HL-60 (cell line): ENCODE data around the gene SASH3.

Experiments used
- DNase-seq, 2 experiments: peaks; one replicate each; pipeline ENCODE4 v3.0.0-alpha.2; 2010 to 2020; ENCODE audit warnings: low read depth in 1 of 2, low spot score in 1 of 2
- H3K27ac ChIP-seq: fragments of 250-450 bp; sonication (Bioruptor Pico); replicated peaks from 2 replicates; pipeline ENCODE4 v1.5.1; 2020; ENCODE audit warnings: mild to moderate bottlenecking, moderate library complexity
- H3K27me3 ChIP-seq: fragments of 250-450 bp; sonication (Bioruptor Pico); 2 replicates; pipeline ENCODE4 v1.5.1; 2021; ENCODE audit warnings: mild to moderate bottlenecking, moderate library complexity; ENCODE audit not compliant: insufficient read depth, poor library complexity, severe bottlenecking
- H3K4me3 ChIP-seq: replicated peaks from 2 replicates; pipeline ENCODE4 v1.5.1; 2011; ENCODE audit warnings: mild to moderate bottlenecking, control low read depth, low read length; ENCODE audit not compliant: insufficient read depth
- GABPA ChIP-seq: IDR thresholded peaks from 2 replicates; pipeline ENCODE4 v1.6.1; 2012; ENCODE audit warnings: low read depth
- POLR2AphosphoS5 ChIP-seq: IDR thresholded peaks from 2 replicates; pipeline ENCODE4 v1.6.1; 2012; ENCODE audit warnings: low read depth
- SPI1 ChIP-seq: IDR thresholded peaks from 2 replicates; pipeline ENCODE4 v1.6.1; 2012; ENCODE audit warnings: low read depth, mild to moderate bottlenecking, borderline replicate concordance
- TF ChIP-seq, protein P1 (sequence below): IDR thresholded peaks from one replicate; pipeline ENCODE4 v1.5.1; 2011; ENCODE audit warnings: low read length, control low read depth, inconsistent platforms; ENCODE audit not compliant: insufficient read depth
- TF ChIP-seq, protein P2 (sequence below): IDR thresholded peaks from 2 replicates; pipeline ENCODE4 v1.6.1; 2012; ENCODE audit warnings: low read depth; ENCODE audit not compliant: insufficient replicate concordance

Gene SASH3

GRCh38 chrX:129768186-129768585 is 11.6 kb upstream of the SASH3 start:
- TF ChIP-seq, protein P1, sequence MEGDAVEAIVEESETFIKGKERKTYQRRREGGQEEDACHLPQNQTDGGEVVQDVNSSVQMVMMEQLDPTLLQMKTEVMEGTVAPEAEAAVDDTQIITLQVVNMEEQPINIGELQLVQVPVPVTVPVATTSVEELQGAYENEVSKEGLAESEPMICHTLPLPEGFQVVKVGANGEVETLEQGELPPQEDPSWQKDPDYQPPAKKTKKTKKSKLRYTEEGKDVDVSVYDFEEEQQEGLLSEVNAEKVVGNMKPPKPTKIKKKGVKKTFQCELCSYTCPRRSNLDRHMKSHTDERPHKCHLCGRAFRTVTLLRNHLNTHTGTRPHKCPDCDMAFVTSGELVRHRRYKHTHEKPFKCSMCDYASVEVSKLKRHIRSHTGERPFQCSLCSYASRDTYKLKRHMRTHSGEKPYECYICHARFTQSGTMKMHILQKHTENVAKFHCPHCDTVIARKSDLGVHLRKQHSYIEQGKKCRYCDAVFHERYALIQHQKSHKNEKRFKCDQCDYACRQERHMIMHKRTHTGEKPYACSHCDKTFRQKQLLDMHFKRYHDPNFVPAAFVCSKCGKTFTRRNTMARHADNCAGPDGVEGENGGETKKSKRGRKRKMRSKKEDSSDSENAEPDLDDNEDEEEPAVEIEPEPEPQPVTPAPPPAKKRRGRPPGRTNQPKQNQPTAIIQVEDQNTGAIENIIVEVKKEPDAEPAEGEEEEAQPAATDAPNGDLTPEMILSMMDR: no peak
- TF ChIP-seq SPI1: no peak
- no peak for TF ChIP-seq GABPA
- TF ChIP-seq, protein P2, sequence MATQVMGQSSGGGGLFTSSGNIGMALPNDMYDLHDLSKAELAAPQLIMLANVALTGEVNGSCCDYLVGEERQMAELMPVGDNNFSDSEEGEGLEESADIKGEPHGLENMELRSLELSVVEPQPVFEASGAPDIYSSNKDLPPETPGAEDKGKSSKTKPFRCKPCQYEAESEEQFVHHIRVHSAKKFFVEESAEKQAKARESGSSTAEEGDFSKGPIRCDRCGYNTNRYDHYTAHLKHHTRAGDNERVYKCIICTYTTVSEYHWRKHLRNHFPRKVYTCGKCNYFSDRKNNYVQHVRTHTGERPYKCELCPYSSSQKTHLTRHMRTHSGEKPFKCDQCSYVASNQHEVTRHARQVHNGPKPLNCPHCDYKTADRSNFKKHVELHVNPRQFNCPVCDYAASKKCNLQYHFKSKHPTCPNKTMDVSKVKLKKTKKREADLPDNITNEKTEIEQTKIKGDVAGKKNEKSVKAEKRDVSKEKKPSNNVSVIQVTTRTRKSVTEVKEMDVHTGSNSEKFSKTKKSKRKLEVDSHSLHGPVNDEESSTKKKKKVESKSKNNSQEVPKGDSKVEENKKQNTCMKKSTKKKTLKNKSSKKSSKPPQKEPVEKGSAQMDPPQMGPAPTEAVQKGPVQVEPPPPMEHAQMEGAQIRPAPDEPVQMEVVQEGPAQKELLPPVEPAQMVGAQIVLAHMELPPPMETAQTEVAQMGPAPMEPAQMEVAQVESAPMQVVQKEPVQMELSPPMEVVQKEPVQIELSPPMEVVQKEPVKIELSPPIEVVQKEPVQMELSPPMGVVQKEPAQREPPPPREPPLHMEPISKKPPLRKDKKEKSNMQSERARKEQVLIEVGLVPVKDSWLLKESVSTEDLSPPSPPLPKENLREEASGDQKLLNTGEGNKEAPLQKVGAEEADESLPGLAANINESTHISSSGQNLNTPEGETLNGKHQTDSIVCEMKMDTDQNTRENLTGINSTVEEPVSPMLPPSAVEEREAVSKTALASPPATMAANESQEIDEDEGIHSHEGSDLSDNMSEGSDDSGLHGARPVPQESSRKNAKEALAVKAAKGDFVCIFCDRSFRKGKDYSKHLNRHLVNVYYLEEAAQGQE: no peak
- no peak for TF ChIP-seq POLR2AphosphoS5
- no peaks in the 10 kb centered on the region for H3K27me3 ChIP-seq
- DNase-seq: no peak
- no peak overlapping the region for H3K4me3 ChIP-seq
- H3K27ac ChIP-seq: no peak overlapping the region

DNA sequence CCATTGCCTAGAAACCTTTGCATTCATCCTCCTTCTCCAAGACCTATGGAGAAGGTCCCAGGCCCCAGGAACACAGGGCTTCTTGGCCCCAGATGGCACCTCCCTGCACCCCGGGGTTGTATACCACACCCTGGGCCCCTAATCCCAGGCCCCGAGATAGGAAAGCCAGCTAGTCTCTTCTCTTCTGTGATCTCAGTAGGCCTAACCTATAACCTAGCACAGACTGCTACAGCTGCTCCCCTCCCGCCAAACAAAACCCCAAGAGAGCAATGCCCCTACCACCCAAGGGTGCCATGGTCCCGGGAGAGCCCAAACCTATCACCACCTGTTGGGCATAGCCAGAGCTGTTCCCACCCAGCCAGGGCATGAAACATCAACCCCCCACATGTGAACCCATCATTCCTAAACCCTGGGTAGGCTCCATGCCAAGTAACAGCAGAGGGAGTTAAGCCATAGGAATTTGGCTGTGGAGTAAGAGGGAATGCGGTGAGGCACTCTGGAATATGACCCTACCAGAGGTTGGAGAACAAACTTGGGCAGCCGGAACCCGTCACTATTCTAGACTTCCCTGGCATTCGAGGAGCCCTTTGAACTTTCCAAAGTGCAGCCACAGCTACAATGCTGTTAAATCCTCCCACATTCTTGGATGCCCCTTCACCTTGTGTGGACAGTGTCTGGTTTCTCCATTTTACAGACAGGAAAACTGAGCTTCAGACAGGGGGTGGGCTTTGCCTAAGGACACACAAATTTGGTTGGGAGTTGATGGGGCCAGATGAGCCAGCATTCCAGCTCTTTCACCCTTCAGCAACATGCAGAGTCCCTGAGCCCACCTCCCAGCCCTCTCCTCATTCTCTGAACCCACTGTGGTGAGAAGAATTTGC is 10.9 kb upstream of the SASH3 start:
- Histone ChIP-seq H3K27ac (peak overlapping the region; percentile 28), H3K4me3 (no peak overlapping the region), H3K27me3 (no peaks in the 10 kb centered on the region)
- DNase-seq: no peak
- TF ChIP-seq, protein P2: no peak
- TF ChIP-seq, protein P1: no peak
- TF ChIP-seq POLR2AphosphoS5: no peak

- Histone ChIP-seq H3K27me3 (no peaks in the 10 kb centered on the region), H3K4me3 (no peak overlapping the region), H3K27ac (peak overlapping the region; percentile 37)
- TF ChIP-seq POLR2AphosphoS5 (no peak), SPI1 (no peak)
- TF ChIP-seq, protein P1: no peak
- peak in 1 of 2 experiments; percentile 59 for DNase-seq
Observed at GRCh38 chrX:129769467-129770154, 10.1 kb upstream of the SASH3 start.
